Endothelial cell (in vitro differentiated cells): ENCODE results near the gene PIP5K1A. TPM values are rescaled to one million over a fixed set of nuclear protein-coding genes. Genes with fewer than 3 reads are reported as not detected.

Experiments used
- DNase-seq: peaks from one replicate; pipeline ENCODE4 v3.0.0; 2021; ENCODE audit warnings: low spot score
- H3K27ac Mint-ChIP-seq: one replicate; pipeline ENCODE4 v1.8.0; 2021; ENCODE audit warnings: mixed read lengths, inconsistent platforms; ENCODE audit not compliant: unreplicated experiment
- H3K27me3 Mint-ChIP-seq: one replicate; pipeline ENCODE4 v1.8.0; 2021; ENCODE audit warnings: mild to moderate bottlenecking, moderate library complexity, mixed read lengths, inconsistent platforms; ENCODE audit not compliant: unreplicated experiment
- H3K36me3 Mint-ChIP-seq: one replicate; pipeline ENCODE4 v1.8.0; 2021; ENCODE audit warnings: mild to moderate bottlenecking, low read depth, mixed read lengths, inconsistent platforms; ENCODE audit not compliant: unreplicated experiment
- H3K4me1 Mint-ChIP-seq: one replicate; pipeline ENCODE4 v1.8.0; 2021; ENCODE audit warnings: mild to moderate bottlenecking, mixed read lengths, inconsistent platforms; ENCODE audit not compliant: unreplicated experiment
- H3K4me3 Mint-ChIP-seq: one replicate; pipeline ENCODE4 v1.8.0; 2021; ENCODE audit warnings: mild to moderate bottlenecking, mixed read lengths, inconsistent platforms; ENCODE audit not compliant: unreplicated experiment
- H3K9me3 Mint-ChIP-seq: one replicate; pipeline ENCODE4 v1.8.0; 2021; ENCODE audit warnings: mixed read lengths, inconsistent platforms; ENCODE audit not compliant: unreplicated experiment
- total RNA-seq: library from RNA; stranded (reverse); fragmentation: NEBNext Ultra II Directional; extraction: Animal tissue kit (Norgen Biotek cat#: 25700); gene quantifications from one replicate; pipeline ENCODE4 v1.2.1, GENCODE V29; 2021; ENCODE audit not compliant: unreplicated experiment
- TF ChIP-seq, protein P1 (sequence below): fragments of 200-600 bp; sonication (generic); IDR thresholded peaks from one replicate; pipeline ENCODE4 v1.5.0; 2021; ENCODE audit warnings: antibody characterized with exemption; ENCODE audit not compliant: unreplicated experiment

PIP5K1A gene
- total RNA-seq, 1 donor from 2014 or later, result 75.9 TPM

GRCh38 chr1:151238467-151238739 is 40.1 kb downstream of the PIP5K1A start:
- peaks cover 57% of the 10 kb centered on the region for H3K36me3 Mint-ChIP-seq
- H3K27ac Mint-ChIP-seq, result no peak overlapping the region

GRCh38 chr1:151242442-151242841 is 44.1 kb downstream of the PIP5K1A start:
- H3K9me3 Mint-ChIP-seq, result no peaks in the 10 kb centered on the region

More at GRCh38 chr1:151238467-151238739, 40.1 kb downstream of the PIP5K1A start:
- Mint-ChIP-seq H3K4me1 (no peaks in the 10 kb centered on the region), H3K4me3 (no peak overlapping the region), H3K9me3 (no peaks in the 10 kb centered on the region), H3K27me3 (peaks cover 4% of the 10 kb centered on the region)
- DNase-seq, result no peak
- TF ChIP-seq, protein P1, sequence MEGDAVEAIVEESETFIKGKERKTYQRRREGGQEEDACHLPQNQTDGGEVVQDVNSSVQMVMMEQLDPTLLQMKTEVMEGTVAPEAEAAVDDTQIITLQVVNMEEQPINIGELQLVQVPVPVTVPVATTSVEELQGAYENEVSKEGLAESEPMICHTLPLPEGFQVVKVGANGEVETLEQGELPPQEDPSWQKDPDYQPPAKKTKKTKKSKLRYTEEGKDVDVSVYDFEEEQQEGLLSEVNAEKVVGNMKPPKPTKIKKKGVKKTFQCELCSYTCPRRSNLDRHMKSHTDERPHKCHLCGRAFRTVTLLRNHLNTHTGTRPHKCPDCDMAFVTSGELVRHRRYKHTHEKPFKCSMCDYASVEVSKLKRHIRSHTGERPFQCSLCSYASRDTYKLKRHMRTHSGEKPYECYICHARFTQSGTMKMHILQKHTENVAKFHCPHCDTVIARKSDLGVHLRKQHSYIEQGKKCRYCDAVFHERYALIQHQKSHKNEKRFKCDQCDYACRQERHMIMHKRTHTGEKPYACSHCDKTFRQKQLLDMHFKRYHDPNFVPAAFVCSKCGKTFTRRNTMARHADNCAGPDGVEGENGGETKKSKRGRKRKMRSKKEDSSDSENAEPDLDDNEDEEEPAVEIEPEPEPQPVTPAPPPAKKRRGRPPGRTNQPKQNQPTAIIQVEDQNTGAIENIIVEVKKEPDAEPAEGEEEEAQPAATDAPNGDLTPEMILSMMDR, result no peak

DNA sequence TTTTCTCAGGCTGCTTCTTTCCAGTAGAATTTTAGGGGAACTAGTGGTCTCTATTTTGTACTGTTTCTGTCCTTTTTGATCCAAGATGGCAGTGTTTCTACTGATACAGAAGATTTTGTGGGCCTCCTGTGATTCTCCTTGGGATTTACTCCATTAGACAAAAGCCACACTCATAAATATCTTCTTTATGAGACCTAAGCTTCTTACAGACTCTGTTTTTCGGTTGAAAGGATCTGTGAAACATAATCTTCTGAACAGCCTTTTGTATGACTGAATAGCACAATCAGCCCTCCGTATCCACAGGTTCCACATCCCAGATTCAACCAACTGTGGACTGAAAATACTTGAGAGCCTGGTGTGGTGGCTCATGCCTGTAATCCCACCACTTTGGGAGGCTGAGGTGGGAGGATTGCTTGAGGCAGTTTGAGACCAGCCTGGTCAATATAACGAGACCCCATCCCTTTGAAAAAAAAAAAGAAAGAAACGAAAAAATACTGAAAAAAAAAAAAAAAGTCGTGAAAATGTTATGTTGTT is 45.4 kb downstream of the PIP5K1A start:
- DNase-seq, result no peak
- H3K9me3 Mint-ChIP-seq, result no peaks in the 10 kb centered on the region
- TF ChIP-seq, protein P1, result no peak
- H3K27ac Mint-ChIP-seq, result no peak overlapping the region
- H3K27me3 Mint-ChIP-seq, result peaks cover 4% of the 10 kb centered on the region
- peaks cover 50% of the 10 kb centered on the region for H3K36me3 Mint-ChIP-seq
- no peaks in the 10 kb centered on the region for H3K4me1 Mint-ChIP-seq
- H3K4me3 Mint-ChIP-seq, result no peak overlapping the region

More at GRCh38 chr1:151242442-151242841, 44.1 kb downstream of the PIP5K1A start:
- Mint-ChIP-seq H3K36me3 (peaks cover 55% of the 10 kb centered on the region), H3K4me3 (peak overlapping the region; percentile 47), H3K27ac (peak overlapping the region; percentile 37), H3K4me1 (no peaks in the 10 kb centered on the region), H3K27me3 (peaks cover 4% of the 10 kb centered on the region)
- TF ChIP-seq, protein P1, result no peak
- DNase-seq, result no peak

GRCh38 chr1:151246786-151247185 is 48.4 kb downstream of the PIP5K1A start:
- Mint-ChIP-seq H3K36me3 (peaks cover 40% of the 10 kb centered on the region), H3K4me1 (no peaks in the 10 kb centered on the region), H3K4me3 (peak overlapping the region; percentile 13), H3K27ac (no peak overlapping the region), H3K27me3 (no peaks in the 10 kb centered on the region), H3K9me3 (no peaks in the 10 kb centered on the region)
- TF ChIP-seq, protein P1, result no peak
- DNase-seq, result no peak

DNA sequence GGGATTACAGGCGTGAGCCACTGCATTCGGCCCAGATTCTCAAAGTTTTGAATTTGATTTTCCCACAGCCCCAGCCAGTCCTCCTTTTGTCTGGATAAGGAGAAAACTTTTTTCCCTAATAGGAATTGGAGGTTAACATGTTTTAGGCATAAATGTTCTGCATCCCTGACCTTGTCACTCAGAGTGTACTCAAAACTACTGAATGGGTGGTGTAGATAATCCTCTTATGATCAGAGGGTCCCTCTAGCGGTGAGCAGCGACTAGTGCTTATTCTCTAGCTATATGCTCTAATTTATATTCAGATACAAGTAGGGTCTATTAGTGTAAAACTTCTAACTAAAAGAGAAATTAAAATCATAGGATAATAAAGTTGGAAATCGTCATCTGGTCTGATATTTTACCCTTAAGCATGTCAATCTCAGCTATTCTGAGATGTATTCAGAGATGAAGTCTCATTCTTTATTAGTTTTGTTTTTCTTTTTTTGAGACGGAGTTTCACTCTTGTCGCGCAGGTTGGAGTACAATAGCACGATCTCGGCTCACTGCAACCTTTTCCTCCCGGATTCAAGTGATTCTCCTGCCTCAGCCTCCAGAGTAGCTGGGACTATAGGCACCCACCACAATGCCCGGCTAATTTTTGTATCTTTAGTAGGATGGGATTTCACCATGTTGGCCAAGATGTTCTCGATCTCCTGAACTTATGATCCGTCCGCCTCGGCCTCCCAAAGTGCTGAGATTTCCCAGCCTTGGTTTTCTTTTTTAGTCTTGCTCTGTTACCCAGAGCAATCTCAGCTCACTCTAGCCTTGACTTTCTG is 53.5 kb downstream of the PIP5K1A start:
- Mint-ChIP-seq H3K4me3 (no peak overlapping the region), H3K4me1 (peaks cover 10% of the 10 kb centered on the region), H3K36me3 (peaks cover 15% of the 10 kb centered on the region), H3K9me3 (no peaks in the 10 kb centered on the region), H3K27ac (peak overlapping the region; percentile 64), H3K27me3 (peaks cover 3% of the 10 kb centered on the region)
- TF ChIP-seq, protein P1, result peak; percentile 84
- DNase-seq, result peak; percentile 31
